ENCODE results near the gene PELO.
A peak's percentile ranks its signal among the peaks of the same experiment; 100 is the strongest.

DNA sequence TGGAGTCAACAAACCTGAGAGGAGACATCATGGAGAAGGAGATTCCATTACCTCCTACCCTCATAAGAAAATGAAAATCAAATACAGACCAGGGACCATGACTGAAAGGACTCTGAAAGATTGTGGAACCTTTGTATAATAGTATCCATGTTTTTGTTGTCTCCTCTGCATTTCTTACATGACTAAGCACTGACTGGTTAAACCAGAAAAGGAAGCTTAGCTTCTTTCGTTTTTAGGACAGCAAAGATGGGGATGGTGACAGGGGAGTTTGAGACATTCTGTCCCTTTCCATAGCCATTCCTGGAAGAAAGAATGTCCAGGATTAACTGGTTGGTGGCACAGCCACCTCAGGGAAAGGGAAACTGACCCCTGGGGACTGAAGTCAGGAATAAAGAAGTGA, 22.2 kb downstream of the PELO start:
- TF ChIP-seq, protein P1, sequence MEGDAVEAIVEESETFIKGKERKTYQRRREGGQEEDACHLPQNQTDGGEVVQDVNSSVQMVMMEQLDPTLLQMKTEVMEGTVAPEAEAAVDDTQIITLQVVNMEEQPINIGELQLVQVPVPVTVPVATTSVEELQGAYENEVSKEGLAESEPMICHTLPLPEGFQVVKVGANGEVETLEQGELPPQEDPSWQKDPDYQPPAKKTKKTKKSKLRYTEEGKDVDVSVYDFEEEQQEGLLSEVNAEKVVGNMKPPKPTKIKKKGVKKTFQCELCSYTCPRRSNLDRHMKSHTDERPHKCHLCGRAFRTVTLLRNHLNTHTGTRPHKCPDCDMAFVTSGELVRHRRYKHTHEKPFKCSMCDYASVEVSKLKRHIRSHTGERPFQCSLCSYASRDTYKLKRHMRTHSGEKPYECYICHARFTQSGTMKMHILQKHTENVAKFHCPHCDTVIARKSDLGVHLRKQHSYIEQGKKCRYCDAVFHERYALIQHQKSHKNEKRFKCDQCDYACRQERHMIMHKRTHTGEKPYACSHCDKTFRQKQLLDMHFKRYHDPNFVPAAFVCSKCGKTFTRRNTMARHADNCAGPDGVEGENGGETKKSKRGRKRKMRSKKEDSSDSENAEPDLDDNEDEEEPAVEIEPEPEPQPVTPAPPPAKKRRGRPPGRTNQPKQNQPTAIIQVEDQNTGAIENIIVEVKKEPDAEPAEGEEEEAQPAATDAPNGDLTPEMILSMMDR (IDR thresholded peaks at IDR 0.05) = no peak
- peak in 1 of 2 donors; percentile 43 for TF ChIP-seq POLR2AphosphoS5 (IDR thresholded peaks at IDR 0.05; ENCODE audit: insufficient read depth in 1 of 2, low read depth in 1 of 2)
- TF ChIP-seq POLR2A (IDR thresholded peaks at IDR 0.05) = no peak
